ENCODE measurements around the gene EP400.
"Not testable (repeated sequence)": the region's sequence is repeated elsewhere in the genome, so short reads cannot be mapped to it uniquely, and the experiment has no call there.

The EP400 gene

DNA sequence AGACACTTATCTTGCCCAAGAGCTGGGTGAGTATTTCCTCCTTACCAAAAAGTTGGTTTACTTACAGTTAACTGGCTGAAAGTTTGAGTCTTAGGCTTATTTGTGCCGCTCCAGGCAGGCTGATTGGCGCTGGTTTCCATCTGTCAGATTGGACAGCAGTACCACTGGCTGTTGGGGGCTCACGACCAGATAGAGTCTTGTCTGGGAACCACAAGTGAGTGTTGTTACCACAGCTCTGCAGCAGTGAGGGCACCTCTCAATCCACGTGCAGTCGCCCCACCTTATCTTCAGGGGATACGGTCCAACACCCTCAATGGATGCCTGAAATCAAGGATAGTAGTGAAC, 135.5 kb downstream of the EP400 start:
- DNase-seq (ENCODE audit: low read depth): peak; percentile 44

DNA sequence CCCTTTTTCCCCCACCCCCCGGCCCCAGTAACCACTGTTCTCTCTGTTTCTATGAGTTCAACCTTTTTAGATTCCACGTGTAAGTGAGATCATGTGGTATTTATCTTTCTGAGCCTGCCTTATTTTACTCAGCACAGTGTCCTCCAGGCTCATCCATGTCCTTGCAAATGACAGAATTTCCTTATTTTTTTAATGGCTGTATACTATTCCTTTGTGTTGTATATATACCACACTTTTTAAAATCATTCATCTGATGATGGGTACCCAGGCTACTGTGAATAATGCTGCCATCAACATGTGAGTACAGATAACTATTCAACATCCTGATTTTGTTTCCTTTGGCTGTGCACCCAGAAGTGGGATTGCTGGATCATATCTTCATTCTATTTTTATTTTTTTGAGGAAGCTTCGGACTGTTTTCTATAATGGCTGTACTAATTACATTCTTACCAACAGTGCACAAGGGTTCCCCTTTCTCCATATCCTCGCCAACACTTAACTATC, 139.7 kb downstream of the EP400 start:
- DNase-seq (ENCODE audit: low read depth): no peak

DNA sequence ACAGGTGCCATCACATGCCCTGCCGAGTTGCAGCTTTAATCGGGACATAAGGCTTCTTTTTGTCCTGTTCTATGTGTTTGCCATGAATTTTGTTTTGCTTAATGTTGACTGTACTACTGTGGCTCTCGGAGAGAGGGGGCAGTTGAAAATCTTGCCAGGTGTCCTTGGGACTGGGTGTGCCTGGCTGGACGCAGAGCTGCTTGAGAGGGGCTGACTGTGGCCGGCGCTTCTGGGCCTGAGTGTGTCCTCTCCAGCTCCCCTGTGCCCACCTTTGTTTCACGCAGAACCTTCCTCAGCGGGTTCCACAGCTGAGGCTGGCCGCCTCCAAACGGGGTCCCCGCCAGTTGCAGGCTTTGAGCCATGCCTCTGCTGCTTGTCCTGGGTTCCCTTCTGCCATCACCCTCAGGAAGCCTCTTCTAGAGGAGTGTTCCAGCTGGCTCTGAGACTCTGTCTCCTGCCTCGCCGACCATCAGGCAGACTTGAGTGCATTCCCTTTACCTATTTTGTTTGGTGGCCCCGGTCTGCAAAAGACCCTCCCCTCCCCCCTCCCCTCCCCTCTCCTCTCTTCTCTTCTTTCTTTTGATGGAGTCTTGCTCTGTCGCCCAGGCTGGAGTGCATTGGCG, 144.6 kb downstream of the EP400 start:
- no peak for DNase-seq (ENCODE audit: low read depth)

DNA sequence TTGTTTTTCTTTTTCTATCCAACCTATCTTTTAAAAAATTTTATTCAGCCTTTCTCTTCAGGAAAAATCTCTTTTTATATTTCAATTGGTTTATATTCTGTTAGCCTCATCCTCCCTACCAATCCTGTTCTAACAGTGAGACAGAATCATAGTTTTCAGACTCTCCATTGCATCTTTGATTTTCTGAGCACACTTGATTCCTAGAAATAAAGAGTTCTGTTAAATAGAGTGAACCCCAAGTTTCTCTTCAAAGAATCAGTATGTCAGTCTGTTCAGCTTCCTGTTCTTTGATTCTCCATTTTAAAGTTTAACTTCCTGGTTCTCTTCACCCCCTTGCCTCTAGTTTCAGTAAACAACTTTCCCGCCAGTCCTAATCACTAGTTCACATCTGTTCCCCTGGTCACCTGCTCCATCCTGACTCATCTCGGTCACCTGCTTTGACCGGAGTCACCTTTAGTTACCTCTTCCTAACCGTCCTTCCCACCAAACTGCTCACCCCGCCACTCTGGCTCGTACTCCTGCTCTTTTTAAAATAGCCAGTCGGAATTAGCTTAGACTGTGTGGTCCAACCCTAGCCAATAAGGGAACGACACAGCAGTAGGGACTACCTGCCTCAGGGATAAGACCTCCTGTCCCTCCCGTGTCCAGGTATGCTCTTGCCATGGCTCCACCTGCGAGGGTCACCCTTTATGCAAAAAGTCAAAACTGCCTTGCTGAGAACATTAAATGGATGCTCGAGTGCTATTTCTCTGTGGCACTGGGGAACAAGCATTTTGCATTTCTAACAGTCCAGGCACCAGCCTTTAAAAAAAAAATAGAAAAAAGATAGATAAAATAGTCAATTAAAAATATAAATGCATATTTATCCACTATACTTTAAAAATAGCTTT, 146.0 kb downstream of the EP400 start:
- no peak for DNase-seq (ENCODE audit: low read depth)

DNA sequence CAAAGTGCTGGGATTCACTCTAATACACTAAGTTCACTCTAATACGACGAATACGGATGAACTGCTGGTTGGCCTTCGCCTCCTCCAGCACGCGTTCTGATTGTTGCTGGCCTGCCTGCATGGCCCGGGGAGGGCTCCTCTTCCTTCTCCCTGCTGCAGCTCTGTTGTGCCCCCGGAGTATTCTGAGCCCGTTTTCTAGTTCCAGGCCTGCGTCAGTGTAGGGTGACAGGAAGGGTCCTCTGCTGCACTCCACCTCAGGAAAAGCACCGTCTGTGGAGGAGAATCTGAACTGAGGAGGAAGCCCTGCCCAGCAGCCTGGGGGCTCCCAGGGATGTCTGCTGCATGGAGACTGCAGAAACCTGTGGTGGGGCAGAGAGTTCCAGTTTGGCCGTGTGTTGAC, 150.0 kb downstream of the EP400 start:
- no peak for DNase-seq (ENCODE audit: low read depth)

DNA sequence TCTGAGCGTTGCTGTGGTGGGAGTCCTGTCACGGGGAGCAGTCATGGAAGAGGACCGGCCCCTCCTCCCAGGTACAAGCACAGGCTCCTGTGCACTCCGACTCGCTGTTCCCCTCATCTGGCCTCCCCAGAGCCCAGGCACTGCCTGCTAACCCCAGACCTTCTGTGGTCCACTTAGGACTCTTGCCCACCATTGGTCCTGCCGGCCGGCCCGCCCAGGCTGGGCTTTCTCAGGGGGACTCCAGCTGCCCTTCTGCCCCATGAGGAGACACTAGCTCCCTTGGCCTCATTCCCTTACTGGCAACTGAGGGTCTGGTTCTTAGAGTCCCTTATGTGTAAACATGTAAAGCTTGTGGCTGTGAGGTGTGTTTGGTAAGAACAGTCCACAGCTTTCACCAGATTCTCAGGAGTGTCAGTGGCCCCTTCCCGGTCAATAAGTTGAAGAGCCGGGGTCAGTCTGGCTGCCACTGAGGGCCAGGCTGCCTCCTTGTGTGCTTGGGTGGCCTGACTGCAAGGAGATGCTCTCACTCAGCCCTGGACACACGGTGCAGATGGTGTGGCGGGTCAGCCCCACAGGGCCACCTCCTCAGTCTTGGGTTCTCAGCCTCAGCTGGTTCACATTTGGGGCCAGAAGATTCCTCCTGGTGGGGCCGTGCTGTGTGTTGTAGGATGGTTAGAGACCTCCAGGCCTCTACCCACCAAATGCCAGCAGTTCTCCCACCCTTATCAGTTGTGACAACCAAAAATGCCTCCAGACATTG, 150.7 kb downstream of the EP400 start:
- DNase-seq (ENCODE audit: low read depth): no peak

DNA sequence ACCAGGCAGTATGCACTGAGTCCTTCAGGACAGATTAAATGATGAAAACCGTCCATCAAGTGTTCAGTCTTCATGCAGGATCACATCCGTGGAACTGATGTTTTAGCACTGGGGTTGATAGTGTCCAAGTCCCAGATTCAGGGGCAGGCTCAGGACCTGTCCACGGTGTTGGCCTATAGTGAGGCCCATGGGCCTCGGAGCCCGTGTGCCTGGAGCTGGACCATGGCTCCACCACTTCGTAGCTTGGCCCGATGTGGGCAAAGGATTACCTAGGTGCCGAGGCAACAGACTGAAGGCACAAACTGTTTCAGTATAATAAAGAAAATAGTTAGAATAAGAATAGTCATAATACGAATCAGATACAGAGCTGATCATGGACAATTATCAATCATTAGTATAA, 152.6 kb downstream of the EP400 start:
- DNase-seq (ENCODE audit: low read depth): no peak

DNA sequence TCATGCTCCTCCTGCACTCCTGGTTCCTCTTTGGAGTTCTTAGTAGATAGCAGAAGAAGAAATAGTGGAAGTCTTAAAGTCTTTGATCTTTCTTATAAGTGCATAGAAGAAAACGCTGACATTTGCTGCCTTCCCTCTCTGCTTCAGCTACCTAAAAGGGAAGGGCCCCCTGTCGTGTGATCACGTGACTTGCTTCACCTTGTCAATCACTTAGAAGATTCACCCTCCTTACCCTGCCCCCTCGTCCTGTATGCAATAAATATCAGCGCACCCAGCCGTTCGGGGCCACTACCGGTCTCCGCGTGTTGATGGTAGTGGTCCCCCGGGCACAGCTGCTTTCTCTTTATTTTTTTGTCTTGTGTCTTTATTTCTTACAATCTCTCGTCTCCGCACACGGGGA, 153.3 kb downstream of the EP400 start:
- DNase-seq (ENCODE audit: low read depth): not testable (repeated sequence)

DNA sequence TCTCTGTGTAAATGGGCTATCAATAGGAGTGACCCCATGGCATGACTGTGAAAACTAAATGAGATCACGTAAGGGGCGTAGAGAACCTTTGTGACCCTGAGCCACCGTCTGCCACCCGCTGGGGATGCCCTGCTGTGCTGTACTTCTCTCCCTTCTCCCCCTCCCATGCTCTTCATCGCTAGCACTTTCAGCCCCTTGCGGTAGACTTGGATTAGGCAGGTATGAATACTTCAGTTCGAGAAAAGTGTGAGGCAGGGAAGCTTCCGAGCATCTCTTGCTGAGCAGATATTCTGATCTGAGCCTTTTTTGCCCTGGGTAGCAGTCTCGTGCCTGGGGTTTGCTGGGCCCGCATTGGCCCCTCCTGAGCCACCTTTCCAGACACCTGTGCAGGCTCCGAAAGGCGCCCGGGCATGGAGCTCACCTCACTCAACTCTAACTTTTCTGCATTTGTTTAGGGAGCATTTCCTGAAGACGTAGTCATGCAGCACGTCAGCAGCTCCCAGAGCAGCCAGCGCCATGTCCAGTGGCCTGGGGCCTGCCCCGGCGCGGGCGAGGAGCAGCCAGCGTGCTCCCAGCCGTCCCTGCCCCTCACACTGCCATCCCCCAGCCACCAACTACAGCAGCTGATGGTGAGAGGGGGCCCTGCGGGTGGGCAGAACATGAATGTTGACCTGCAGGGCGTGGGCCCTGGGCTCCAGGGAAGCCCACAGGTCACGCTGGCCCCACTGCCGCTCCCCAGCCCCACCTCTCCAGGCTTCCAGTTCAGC, 154.0 kb downstream of the EP400 start:
- DNase-seq (ENCODE audit: low read depth): no peak

DNA sequence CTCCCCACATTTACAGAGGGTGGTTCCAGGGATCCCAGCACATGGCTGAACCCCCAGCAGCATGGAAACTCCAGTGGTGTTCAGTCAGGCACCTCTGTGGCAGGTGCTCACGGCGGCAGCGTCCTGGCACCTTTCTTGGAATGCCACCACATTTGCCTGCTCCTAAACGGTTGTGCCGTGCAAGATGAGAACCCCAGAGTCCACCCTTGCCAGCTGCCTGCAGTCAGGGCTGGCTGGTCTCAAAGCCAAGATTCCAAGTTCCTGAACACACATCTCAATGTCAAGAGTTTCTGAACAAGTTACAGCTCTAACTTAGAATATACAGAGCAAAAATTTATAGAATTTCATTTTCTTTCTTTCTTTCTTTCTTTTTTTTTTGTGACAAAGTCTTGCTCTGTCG, 155.7 kb downstream of the EP400 start:
- no peak for DNase-seq (ENCODE audit: low read depth)

DNA sequence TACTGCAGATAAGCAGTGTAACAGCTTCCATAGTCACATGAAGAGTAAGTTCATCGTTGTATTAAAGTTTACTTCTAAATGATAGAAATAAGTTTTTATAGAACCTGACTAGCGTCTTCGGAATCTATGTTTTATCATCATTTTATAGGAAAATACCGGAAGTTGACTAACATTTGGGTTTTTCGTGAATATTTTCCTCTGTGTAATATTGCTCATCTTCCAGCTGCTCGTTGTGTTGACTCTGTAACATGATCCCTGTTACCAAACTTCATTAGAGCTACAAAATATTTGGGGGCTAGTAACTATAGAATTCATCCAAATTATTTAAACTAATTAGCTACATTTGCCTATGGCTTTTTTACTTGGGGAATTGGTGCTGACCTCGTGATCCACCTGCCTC, 157.2 kb downstream of the EP400 start:
- peak; percentile 59 for DNase-seq (ENCODE audit: low read depth)

DNA sequence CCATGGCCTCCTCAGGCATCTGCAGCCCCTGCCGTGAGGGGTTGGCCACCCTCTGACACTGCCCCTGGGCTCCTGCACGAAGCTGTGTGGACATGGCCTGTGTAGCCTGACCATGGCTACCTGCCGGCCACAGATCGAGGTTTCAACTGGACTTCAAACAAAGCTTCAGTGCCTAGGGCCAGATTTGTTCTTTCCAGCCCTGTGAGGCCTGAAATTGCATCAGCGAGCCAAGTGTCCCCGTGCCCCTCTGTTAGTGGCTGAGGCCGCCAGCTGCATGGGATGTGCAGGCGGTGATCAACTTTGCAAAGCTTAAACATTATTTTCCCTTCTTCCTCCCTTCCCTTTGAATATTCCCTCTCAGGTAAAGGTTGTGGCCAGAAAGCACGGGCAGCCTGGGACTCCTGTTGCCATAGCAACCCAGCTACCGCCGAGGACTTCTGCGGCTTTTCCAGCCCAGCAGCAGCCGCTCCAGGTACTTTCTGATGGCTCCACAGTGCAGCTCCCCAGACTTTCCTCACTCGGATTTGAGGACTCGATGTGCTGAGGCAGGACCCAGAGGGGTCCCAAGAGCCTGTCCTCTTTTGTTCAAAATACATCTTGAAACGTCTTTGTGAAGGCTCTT, 158.6 kb downstream of the EP400 start:
- no peak for DNase-seq (ENCODE audit: low read depth)

DNA sequence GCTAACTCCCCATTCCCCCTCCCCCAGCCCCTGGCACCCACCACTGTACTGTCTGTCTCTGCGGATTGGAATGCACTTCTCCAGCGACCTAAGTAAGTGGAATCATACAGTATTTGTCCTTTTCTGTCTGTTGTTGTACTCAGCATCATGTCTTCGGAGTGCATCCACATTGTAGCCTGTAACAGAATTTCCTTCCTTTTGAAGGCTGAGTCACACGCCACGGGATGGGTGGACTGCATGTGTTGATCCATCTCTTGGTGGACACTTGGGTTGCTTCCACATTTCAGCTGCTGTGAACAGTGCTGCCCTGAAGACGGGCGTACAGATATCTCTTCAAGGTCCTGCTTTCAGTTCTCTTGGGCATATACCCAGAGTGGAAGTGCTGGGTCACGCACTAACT, 160.0 kb downstream of the EP400 start:
- peak; percentile 42 for DNase-seq (ENCODE audit: low read depth)

DNA sequence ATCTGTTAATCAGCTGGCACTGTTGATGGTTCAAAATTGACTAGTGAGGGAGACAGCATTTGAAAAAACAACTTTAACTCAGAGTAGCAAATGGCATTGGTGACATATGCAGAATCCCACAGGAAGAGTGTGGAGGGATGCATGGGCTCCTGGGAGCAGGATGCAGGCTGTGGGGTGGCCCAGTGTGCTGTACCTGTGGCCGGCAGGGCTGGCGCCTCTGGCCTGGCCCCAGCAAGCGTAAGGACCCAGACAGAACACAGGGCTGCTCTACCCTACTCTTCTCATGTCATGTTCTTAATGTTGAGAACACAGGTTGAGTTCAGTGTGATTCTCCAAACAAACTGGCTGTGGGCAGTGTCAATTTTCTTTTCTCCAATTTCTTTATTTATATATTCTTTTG, 160.9 kb downstream of the EP400 start:
- no peak for DNase-seq (ENCODE audit: low read depth)

DNA sequence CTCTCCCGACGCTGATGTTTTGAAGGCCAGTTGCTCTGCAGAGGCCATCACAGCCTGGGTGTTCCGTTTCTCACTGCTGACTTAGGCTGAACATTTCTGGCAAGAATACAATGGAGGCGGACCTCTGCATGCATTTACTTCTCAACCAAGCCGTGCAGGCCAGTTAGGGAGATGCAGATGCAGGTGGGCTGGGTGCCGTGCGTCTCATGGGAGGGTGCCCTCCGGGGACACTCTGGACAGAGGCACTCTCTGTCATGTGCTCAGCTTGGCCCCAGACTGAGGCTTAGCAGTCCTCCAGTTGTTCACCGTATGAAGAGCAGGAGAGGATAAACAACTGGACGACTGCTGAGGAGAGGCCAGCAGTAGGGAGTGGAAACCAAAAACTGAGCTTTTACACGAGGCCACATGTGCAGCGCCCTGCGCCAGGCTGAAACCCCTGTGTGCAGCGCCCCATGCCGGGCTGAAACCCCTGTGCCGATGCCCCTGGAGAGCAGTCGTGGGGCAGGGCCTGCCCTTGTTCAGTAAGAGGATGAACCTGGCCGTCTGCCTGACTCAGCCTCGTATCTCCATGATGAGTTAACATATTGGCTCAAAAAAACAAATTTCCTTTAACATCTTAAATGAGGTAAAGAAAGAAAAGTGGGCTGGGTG, 162.0 kb downstream of the EP400 start:
- DNase-seq (ENCODE audit: low read depth): no peak

DNA sequence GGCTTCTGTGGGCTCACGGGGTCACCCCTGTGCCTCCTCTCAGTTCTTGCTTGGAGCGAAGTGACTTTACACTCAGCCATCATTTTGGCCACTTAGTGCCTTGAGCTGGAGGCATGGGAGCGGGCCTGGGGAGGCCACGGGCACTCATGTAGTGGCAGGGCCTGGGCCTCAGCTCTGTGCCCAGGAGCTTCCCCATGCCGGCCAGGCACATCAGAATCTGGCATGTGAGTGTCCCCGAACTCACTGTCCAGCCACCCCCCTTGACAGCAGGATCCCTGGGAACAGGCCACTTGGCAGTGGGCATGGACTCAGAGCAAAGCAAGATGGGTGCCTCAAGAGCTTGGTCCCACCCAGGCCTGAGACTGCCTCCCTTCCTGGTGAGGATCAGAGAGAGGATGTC, 164.9 kb downstream of the EP400 start:
- DNase-seq (ENCODE audit: low read depth): no peak

DNA sequence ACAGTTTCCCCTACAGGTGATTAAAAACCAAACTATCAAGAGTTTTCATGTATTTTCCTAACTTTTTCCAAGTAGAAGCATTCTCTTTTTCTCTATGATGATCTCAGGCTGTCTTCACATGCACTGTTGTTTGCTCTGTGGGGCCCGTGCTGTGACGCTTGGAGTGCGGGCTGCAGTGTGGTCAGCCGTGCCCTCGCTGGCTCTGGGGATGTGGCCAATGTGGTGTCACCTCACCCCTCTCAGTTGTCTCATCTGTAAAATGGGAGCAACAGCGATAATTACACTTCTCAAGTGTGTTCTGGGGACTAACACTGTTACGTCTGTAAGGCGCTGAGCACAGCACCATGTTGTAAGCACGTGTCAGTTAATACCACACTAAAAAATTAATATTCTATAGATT, 165.8 kb downstream of the EP400 start:
- DNase-seq (ENCODE audit: low read depth): no peak

DNA sequence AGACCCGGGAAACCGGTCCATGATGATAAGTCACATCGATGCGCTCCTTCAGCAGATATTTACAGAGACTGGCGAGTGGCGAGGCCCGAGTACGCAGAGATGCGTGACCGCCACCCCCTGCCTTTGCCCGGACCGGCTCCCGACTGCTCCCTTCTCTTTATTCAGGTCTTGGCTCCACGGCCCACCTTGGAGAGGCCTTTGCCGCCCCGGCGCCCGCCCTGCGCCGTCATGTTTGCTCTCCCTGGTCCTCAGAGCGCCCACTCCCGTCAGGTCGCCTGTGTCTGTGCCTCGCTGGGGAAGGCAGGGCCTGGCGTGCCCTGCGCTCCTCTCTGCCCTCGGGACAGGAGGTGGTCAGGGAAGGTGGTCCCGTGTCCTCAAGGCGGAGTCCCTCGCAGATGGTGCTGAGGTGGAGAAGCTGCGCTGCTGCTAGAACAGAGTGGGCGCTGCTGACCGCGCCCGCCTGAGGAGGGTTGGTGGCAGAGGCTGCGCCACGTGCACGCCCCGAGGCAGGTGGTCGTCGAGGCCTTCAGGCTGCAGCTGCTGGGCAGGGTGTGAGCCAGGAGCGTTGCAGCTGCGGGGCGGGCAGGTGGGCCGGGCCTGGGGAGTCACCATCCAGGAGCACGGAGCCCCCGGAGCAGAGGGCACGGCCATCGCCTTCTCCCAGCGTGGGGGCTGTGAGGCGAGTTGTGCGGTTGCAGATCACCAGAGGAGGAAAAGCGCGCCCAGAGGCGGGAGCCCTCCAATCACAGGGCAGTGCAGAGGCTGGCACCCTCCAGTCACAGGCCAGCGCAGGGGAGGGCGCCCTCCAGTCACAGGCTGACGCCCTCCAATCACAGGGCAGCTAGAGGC, 167.2 kb downstream of the EP400 start:
- DNase-seq (ENCODE audit: low read depth): no peak

DNA sequence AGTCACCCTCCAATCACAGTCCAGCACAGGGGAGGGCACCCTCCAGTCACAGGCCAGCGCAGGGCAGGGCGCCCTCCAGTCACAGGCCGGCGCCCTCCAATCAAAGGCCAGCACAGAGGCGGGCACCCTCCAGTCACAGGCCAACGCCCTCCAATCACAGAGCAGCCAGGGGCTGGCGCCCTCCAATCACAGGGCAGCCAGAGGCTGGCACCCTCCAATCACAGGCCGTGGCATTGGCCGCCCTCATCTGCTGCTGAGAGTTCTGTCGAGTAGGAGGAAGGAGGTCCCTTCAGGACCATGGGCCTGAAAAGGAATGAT, 167.8 kb downstream of the EP400 start:
- no peak for DNase-seq (ENCODE audit: low read depth)

DNA sequence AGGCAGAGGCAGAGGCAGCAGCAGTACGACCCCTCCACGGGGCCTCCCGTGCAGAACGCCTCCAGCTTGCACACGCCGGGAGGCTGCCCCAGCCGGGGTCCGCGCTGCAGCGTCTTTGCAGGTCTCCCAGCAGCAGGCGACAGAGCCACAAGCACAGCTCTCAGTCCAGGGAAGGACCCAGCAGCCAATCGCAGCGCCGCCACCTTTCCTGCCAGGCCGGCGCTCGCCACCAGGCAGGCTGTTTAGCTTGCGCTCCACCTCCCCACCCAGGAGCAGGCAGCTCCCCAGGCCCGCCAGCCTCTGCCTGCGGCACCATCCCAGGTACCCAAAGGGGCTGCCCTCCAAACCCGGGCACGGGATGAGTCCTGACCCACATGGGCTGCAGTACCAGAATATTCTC, 169.1 kb downstream of the EP400 start:
- DNase-seq (ENCODE audit: low read depth): no peak
